Parathyroid adenoma (tissue), 2 donors: ENCODE measurements around the gene DLG2.
A peak's percentile ranks its signal among the peaks of the same experiment; 100 is the strongest.
"Not testable (repeated sequence)": the region's sequence is repeated elsewhere in the genome, so short reads cannot be mapped to it uniquely, and the experiment has no call there.

Source experiments
- H2AFZ ChIP-seq: fragments of 300-600 bp; sonication (generic); one replicate; pipeline ENCODE4 v1.7.0; 2017; ENCODE audit warnings: antibody characterized with exemption, mild to moderate bottlenecking
- H3K27ac ChIP-seq: fragments of 300-600 bp; sonication (generic); one replicate; pipeline ENCODE4 v1.7.0; 2017
- H3K27me3 ChIP-seq: fragments of 300-600 bp; sonication (generic); one replicate; pipeline ENCODE4 v1.7.0; 2017; ENCODE audit warnings: low read length; ENCODE audit not compliant: control insufficient read depth, insufficient read depth
- H3K36me3 ChIP-seq: fragments of 300-600 bp; sonication (generic); one replicate; pipeline ENCODE4 v1.7.0; 2017; ENCODE audit warnings: low read length; ENCODE audit not compliant: control insufficient read depth, insufficient read depth
- H3K4me1 ChIP-seq: fragments of 300-600 bp; sonication (generic); one replicate; pipeline ENCODE4 v1.7.0; 2017; ENCODE audit warnings: control low read depth
- H3K4me2 ChIP-seq: fragments of 300-600 bp; sonication (generic); one replicate; pipeline ENCODE4 v1.7.0; 2017; ENCODE audit warnings: low read length
- H3K4me3 ChIP-seq: fragments of 300-600 bp; sonication (generic); one replicate; pipeline ENCODE4 v1.7.0; 2017; ENCODE audit warnings: low read depth, low read length
- H3K79me2 ChIP-seq: fragments of 300-600 bp; sonication (generic); one replicate; pipeline ENCODE4 v1.7.0; 2017; ENCODE audit warnings: control low read depth
- H3K9ac ChIP-seq: fragments of 300-600 bp; sonication (generic); one replicate; pipeline ENCODE4 v1.7.0; 2017; ENCODE audit warnings: mild to moderate bottlenecking
- H3K9me3 ChIP-seq: fragments of 300-600 bp; sonication (generic); one replicate; pipeline ENCODE4 v1.7.0; 2017; ENCODE audit warnings: low read length; ENCODE audit not compliant: control insufficient read depth
- CTCF ChIP-seq: fragments of 300-600 bp; sonication (generic); IDR thresholded peaks from one replicate; pipeline ENCODE4 v1.7.0; 2017; ENCODE audit warnings: antibody characterized with exemption, mild to moderate bottlenecking
- donor health status: primary hyperparathyroidism.

The DLG2 gene

GRCh38 chr11:85663080-85663752, 36.1 kb upstream of the DLG2 start:
- Histone ChIP-seq H3K27ac (peak overlapping the region; percentile 96), H3K36me3 (no peaks in the 10 kb centered on the region), H2AFZ (no peak overlapping the region), H3K4me3 (peak overlapping the region; percentile 80), H3K4me1 (peaks cover 6% of the 10 kb centered on the region), H3K27me3 (no peaks in the 10 kb centered on the region), H3K79me2 (peaks cover 4% of the 10 kb centered on the region), H3K4me2 (peak overlapping the region; percentile 81), H3K9me3 (no peaks in the 10 kb centered on the region), H3K9ac (no peak overlapping the region)
- no peak for TF ChIP-seq CTCF

- Histone ChIP-seq H3K27ac (no peak overlapping the region), H3K9ac (no peak overlapping the region), H3K4me2 (peak overlapping the region; percentile 9), H3K79me2 (peaks cover 4% of the 10 kb centered on the region), H3K9me3 (no peaks in the 10 kb centered on the region), H3K27me3 (no peaks in the 10 kb centered on the region), H3K4me3 (peak overlapping the region; percentile 80), H3K36me3 (no peaks in the 10 kb centered on the region), H3K4me1 (peaks cover 6% of the 10 kb centered on the region), H2AFZ (no peak overlapping the region)
- no peak for TF ChIP-seq CTCF
Measured at GRCh38 chr11:85661972-85662664, 35.0 kb upstream of the DLG2 start.

GRCh38 chr11:85658180-85658579, 31.0 kb upstream of the DLG2 start:
- Histone ChIP-seq H3K4me2 (no peak overlapping the region), H3K9me3 (no peaks in the 10 kb centered on the region), H3K4me1 (peaks cover 3% of the 10 kb centered on the region), H3K27me3 (no peaks in the 10 kb centered on the region), H3K9ac (no peak overlapping the region), H3K79me2 (peaks cover 4% of the 10 kb centered on the region), H3K36me3 (no peaks in the 10 kb centered on the region), H3K27ac (no peak overlapping the region), H3K4me3 (no peak overlapping the region), H2AFZ (no peak overlapping the region)
- TF ChIP-seq CTCF = no peak

- Histone ChIP-seq H3K4me1 (peaks cover 3% of the 10 kb centered on the region), H3K9me3 (no peaks in the 10 kb centered on the region), H3K9ac (no peak overlapping the region), H3K36me3 (no peaks in the 10 kb centered on the region), H3K27ac (no peak overlapping the region), H3K79me2 (peaks cover 4% of the 10 kb centered on the region), H3K27me3 (no peaks in the 10 kb centered on the region), H2AFZ (no peak overlapping the region), H3K4me3 (no peak overlapping the region), H3K4me2 (no peak overlapping the region)
- no peak for TF ChIP-seq CTCF
Measured at GRCh38 chr11:85656777-85657176, 29.6 kb upstream of the DLG2 start.

- not testable (repeated sequence) for H3K9me3 ChIP-seq, H3K79me2 ChIP-seq, H2AFZ ChIP-seq, H3K27me3 ChIP-seq, H3K36me3 ChIP-seq, H3K4me3 ChIP-seq, H3K4me2 ChIP-seq, H3K9ac ChIP-seq, H3K27ac ChIP-seq, H3K4me1 ChIP-seq
Measured at GRCh38 chr11:85654343-85654742, 27.2 kb upstream of the DLG2 start.
